Transverse colon (tissue), 3 donors: ENCODE data around the gene PARP6.

Experiments
- CTCF ChIP-seq, 5 experiments: fragments of 200-600 bp in 3 of 5; fragments of 450-650 bp in 2 of 5; sonication (generic) in 3 of 5; IDR thresholded peaks; 1 replicate in 2 of 5; 2 replicates in 3 of 5; pipeline ENCODE4 v1.5.1; 2016 to 2017; ENCODE audit warnings: antibody characterized with exemption in 5 of 5, inconsistent platforms in 3 of 5, mild to moderate bottlenecking in 2 of 5, moderate library complexity in 1 of 5
- EP300 ChIP-seq: sonication (generic); formaldehyde crosslinking; IDR thresholded peaks from one replicate; pipeline ENCODE4 v1.6.1; 2017; ENCODE audit warnings: antibody characterized with exemption, low read depth
- POLR2A ChIP-seq: fragments of 450-650 bp; IDR thresholded peaks from one replicate; pipeline ENCODE4 v1.6.1; 2016; ENCODE audit warnings: antibody characterized with exemption, mild to moderate bottlenecking, moderate library complexity

- TF ChIP-seq CTCF (IDR thresholded peaks at IDR 0.05) (no peak), POLR2A (no peak), EP300 (no peak)
Observed at GRCh38 chr15:72195101-72195511, 77.2 kb downstream of the PARP6 start.
